ENCODE measurements around the gene SPSB2. TPM values are rescaled to one million over a fixed set of nuclear protein-coding genes. Genes with fewer than 3 reads are reported as not detected.

The SPSB2 gene
- total RNA-seq, 2 donors from 2014 or later, result 6.7 to 8.7 TPM

DNA sequence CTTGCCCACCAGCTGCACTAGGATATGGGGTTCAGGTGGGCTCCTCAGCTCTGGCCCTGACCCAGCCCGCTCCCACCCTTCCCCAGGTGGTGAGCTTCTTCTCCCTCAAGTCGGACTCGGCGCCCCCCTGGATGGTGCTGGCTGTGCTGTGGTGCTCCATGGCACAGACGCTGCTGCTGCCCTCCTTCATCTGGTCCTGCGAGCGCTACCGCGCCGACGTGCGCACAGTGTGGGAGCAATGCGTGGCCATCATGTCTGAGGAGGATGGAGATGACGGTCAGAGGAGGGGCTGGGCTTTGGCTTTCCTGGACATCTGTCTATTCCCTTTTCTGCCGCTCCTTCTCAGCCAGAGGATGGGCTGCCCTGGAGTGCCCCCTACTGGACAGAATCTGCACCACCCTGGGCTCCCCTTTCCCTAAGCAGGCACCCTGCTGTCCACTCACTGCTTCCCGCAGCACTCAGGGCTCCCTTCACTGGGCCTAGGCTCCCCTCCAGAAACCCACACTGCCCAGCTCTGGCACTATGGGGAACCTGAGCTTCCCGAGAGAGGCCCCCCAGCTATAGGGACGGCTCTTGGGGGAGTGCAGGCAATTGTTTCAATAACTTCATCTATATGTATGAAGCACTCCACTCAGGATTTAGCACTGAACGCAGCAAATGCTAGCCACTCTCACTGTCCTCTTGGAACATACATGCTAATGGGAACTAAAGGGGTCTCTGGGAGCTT, 47.5 kb downstream of the SPSB2 start:
- ATAC-seq (peak; percentile 74), DNase-seq (peak; percentile 65 to 80 (median 66))
- H3K27ac Mint-ChIP-seq, result no peak overlapping the region
- H3K27me3 Mint-ChIP-seq, result peaks cover 38% of the 10 kb centered on the region
- H3K4me3 Mint-ChIP-seq, result no peak overlapping the region
- H3K9me3 ChIP-seq (ENCODE audit: control insufficient read depth, low read length, poor library complexity, severe bottlenecking), result no peaks in the 10 kb centered on the region
- H3K36me3 Mint-ChIP-seq (ENCODE audit: low read depth), result peaks cover 7% of the 10 kb centered on the region
- H3K4me1 Mint-ChIP-seq, result peaks cover 33% of the 10 kb centered on the region

DNA sequence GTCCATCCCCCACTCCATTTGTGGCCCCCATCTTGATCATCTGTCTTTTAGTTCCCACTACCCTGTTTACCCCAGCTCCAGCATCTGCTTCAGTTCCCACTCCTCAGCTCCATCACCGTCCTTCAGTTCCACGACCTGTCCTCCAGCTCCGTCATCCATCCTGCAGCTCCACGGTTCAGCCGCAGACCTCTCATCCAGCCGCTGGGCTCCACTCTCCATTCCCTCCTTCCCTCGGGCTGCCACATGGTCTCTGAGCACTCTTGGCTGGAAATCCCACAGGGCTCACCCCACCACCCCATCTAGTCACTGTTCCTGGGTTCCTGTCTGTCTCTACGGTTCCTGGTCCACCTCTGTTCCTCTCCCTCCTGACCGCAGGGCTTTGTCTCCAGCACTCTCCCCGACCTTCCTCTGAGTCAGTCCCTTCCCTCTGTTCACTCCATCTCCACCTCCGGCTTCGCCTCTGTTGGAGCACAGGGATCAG, 48.2 kb downstream of the SPSB2 start:
- H3K27ac Mint-ChIP-seq, result no peak overlapping the region
- H3K9me3 ChIP-seq (ENCODE audit: control insufficient read depth, low read length, poor library complexity, severe bottlenecking), result no peaks in the 10 kb centered on the region
- H3K27me3 Mint-ChIP-seq, result peaks cover 38% of the 10 kb centered on the region
- DNase-seq (no peak), ATAC-seq (no peak)
- peaks cover 7% of the 10 kb centered on the region for H3K36me3 Mint-ChIP-seq (ENCODE audit: low read depth)
- no peak overlapping the region for H3K4me3 Mint-ChIP-seq
- peaks cover 36% of the 10 kb centered on the region for H3K4me1 Mint-ChIP-seq

DNA sequence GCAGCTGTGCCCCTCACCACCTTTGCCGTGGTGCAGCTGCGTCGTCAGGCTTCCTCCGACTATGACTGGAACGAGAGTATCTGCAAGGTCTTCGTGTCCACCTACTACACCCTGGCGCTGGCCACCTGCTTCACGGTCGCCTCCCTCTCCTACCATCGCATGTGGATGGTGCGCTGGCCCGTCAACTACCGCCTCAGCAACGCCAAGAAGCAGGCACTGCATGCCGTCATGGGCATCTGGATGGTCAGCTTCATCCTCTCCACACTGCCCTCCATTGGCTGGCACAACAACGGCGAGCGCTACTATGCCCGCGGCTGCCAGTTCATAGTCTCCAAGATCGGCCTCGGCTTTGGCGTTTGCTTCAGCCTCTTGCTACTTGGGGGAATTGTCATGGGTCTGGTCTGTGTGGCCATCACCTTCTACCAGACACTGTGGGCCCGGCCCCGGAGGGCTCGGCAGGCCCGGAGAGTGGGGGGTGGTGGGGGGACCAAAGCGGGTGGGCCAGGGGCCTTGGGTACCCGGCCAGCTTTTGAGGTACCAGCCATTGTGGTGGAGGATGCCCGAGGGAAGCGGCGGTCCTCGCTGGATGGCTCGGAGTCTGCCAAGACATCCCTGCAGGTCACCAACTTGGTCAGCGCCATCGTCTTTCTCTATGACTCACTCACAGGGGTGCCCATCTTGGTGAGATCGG, 48.9 kb downstream of the SPSB2 start:
- Mint-ChIP-seq H3K27me3 (peaks cover 35% of the 10 kb centered on the region), H3K36me3 (ENCODE audit: low read depth) (peaks cover 10% of the 10 kb centered on the region), H3K27ac (no peak overlapping the region), H3K4me3 (no peak overlapping the region), H3K4me1 (peaks cover 36% of the 10 kb centered on the region)
- ATAC-seq (no peak), DNase-seq (no peak)
- no peaks in the 10 kb centered on the region for H3K9me3 ChIP-seq (ENCODE audit: control insufficient read depth, low read length, poor library complexity, severe bottlenecking)

DNA sequence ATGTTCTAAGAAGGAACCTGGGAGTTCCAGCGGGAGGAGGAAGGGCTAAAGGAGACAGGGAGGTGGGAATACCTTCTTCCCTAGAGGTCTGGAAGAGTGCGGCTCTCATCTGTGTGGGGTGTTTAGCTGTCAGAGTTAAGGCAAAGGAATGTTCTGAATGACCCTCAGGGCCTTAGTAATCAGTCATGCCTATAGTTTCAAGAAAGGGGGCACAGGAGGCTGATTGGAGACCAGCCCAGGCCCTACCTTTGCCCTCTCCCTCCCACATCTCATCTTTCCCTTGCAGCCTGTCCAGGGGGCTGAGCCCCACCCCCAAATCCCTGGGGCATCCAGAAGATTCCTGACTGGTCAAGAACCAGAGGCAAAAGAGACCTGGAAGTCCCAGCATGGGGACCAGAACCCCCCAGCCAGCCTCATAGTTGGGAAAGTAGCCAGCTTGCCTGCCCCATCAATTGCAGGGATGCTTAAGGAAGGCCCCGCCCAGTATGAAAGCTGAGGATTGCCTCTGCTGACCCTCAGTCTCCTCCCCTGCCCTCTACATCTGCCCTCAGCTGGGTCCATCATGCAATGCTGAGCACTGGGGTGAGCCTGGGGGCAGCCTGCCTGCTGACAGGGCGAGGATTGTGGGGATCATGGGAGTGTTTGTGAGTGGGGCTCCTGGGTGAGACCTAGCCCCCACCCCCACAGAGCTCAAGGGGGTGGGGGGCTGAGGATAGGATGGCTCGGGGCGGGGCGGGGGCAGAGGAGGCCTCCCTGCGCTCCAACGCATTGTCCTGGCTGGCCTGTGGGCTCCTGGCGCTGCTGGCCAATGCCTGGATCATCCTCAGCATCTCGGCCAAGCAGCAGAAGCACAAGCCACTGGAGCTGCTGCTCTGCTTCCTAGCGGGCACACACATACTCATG, 49.7 kb downstream of the SPSB2 start:
- H3K9me3 ChIP-seq (ENCODE audit: control insufficient read depth, low read length, poor library complexity, severe bottlenecking), result no peaks in the 10 kb centered on the region
- ATAC-seq (no peak), DNase-seq (no peak)
- Mint-ChIP-seq H3K27ac (no peak overlapping the region), H3K36me3 (ENCODE audit: low read depth) (peaks cover 11% of the 10 kb centered on the region), H3K4me3 (no peak overlapping the region), H3K4me1 (peaks cover 32% of the 10 kb centered on the region), H3K27me3 (peaks cover 31% of the 10 kb centered on the region)

DNA sequence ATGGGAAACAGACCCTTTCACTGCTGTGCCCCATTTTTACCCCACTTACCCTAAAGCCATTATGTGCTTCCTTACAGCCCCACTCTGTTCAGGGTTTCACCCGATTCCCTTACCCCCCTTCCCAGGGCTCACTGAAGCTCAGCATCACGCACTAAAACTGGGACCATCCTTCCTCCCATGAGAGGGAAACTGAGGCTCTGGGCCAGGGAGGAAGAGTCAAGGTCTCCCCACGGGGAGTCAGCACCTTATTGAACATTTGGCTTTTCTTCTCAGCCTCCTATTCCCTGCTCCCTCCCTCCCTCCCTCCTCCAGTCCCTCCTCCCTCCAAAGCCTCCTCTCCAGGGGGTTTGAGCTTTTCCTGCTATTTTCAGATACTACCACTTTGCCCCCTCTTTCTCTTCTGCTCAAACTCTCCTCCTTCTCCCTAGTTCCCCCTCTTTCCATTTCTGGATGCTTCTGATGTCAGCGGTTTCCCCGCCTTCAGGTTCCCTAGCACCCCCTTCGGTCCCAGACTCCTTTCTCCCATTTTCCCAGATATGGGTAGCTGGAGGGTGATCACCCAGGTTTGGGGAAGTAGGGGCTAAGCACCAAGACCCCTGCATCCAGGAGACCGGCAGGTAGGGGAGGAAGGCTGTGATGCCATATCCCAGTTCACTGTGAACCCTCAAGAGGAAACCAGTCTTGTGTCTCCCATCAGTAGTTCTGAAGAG, 50.5 kb downstream of the SPSB2 start:
- peaks cover 29% of the 10 kb centered on the region for H3K4me1 Mint-ChIP-seq
- no peaks in the 10 kb centered on the region for H3K9me3 ChIP-seq (ENCODE audit: control insufficient read depth, low read length, poor library complexity, severe bottlenecking)
- no peak for DNase-seq
- H3K4me3 Mint-ChIP-seq, result peak overlapping the region; percentile 83
- ATAC-seq, result no peak
- H3K27me3 Mint-ChIP-seq, result peaks cover 31% of the 10 kb centered on the region
- no peak overlapping the region for H3K27ac Mint-ChIP-seq
- peaks cover 16% of the 10 kb centered on the region for H3K36me3 Mint-ChIP-seq (ENCODE audit: low read depth)

DNA sequence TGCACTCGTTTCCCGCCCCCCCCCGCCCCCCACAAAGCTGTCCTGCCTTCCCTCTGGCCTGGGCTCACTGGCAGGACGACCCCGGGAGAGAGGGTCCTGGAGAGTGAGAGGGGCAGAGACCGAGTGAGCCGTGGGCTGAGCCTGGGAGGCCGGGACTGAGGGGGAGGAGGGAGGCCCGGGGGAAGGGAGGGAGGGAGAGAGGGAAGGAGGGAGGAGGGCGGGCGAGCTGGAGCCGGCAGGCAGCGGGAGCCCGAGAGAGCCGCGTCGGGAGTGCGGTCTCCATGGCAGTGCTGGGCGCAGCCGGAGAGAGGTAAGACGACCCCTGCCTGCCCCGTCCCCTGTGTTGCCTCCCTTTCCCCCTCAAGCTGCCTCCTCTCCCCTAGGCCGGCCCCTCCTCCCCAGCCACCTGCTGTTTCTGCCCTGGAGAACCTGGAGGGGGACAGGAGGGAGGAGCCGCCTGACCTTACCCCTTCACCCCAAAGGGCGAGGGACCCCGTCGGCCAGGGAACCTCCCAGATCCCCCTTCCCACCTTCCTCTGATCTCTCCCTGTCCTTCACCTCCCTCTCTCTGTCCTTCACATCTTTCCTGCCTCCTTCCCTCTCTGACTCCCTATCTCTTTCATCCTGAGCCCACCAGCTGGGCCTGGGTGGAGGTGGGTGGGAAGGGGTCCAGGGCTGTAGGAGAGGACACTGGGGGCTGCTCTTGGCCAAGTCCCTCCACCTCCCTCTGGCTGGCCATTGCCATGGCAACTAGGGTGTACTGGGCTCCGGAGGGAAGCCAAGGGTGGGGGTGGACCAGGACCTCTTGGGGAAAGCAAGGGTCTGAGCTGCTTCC, 51.3 kb downstream of the SPSB2 start, which contains the start of gene GPR162:
Gene GPR162, plus strand, starts transcription at position 231 of the 835 bp plus-strand sequence. CDS start 2,078 bp downstream, outside the sequence.
- Mint-ChIP-seq H3K27ac (no peak within 1 kb of the TSS), H3K4me3 (peak within 1 kb of the TSS; percentile 83), H3K4me1 (peaks cover 24% of the 10 kb centered on the region), H3K27me3 (peaks cover 23% of the 10 kb centered on the region), H3K36me3 (ENCODE audit: low read depth) (peaks cover 14% of the 10 kb centered on the region)
- no peaks in the 10 kb centered on the region for H3K9me3 ChIP-seq (ENCODE audit: control insufficient read depth, low read length, poor library complexity, severe bottlenecking)
- DNase-seq, result no peak
- ATAC-seq, result no peak

Other genes starting within 250 kb of the SPSB2 start
- gene LPAR5, start 237.3 kb downstream of the SPSB2 start, total RNA-seq, result 1 to 10 TPM; 2.9 to 8.1 TPM
- gene ACRBP, start 225.9 kb downstream of the SPSB2 start, total RNA-seq, result 10 to 100 TPM in 1 of 2 donors, 1 to 10 TPM in 1; 3.4 to 90.0 TPM
- gene ING4, start 210.2 kb downstream of the SPSB2 start, total RNA-seq, result 10 to 100 TPM; 28.1 to 29.3 TPM
- gene ZNF384, start 183.9 kb downstream of the SPSB2 start, total RNA-seq, result 10 to 100 TPM; 62.9 to 66.3 TPM
- 1 to 10 TPM; 1.3 to 1.9 TPM for gene PIANP, start 172.5 kb downstream of the SPSB2 start, total RNA-seq
- gene COPS7A, start 149.3 kb downstream of the SPSB2 start, total RNA-seq, result 10 to 100 TPM; 13.9 to 17.9 TPM
- gene MLF2, start 120.2 kb downstream of the SPSB2 start, total RNA-seq, result 100 to 1,000 TPM; 104 to 108 TPM
- gene PTMS, start 106.9 kb downstream of the SPSB2 start, total RNA-seq, result 10 to 100 TPM in 1 of 2 donors, 1 to 10 TPM in 1; 7.0 to 12.0 TPM
- gene LAG3, start 100.8 kb downstream of the SPSB2 start, total RNA-seq, result 1 to 10 TPM; 3.8 to 4.6 TPM
- 100 to 1,000 TPM; 187 to 205 TPM for gene CD4, start 83.8 kb downstream of the SPSB2 start, total RNA-seq
- gene GPR162, start 51.5 kb downstream of the SPSB2 start, total RNA-seq, result under 1 TPM in 1 of 2 donors, not detected in 1; 0.63 TPM
- 1 to 10 TPM in 1 of 2 donors, under 1 TPM in 1; 0.97 to 1.3 TPM for gene P3H3, start 44.9 kb downstream of the SPSB2 start, total RNA-seq
- gene GNB3, start 32.4 kb downstream of the SPSB2 start, total RNA-seq, result under 1 TPM; 0.26 to 0.45 TPM
- gene CDCA3, start 22.0 kb downstream of the SPSB2 start, total RNA-seq, result under 1 TPM; 0.65 to 0.87 TPM
- 10 to 100 TPM; 65.7 to 76.1 TPM for gene USP5, start 21.2 kb downstream of the SPSB2 start, total RNA-seq
- gene TPI1, start 5.8 kb downstream of the SPSB2 start, total RNA-seq, result 100 to 1,000 TPM; 140 to 144 TPM
- gene LRRC23, start 31.5 kb upstream of the SPSB2 start, total RNA-seq, result 10 to 100 TPM in 1 of 2 donors, 1 to 10 TPM in 1; 7.3 to 13.4 TPM
- 10 to 100 TPM; 80.2 to 80.7 TPM for gene ENO2, start 41.3 kb upstream of the SPSB2 start, total RNA-seq
- gene ATN1, start 54.7 kb upstream of the SPSB2 start, total RNA-seq, result 10 to 100 TPM; 24.1 to 28.9 TPM
- not detected for gene RNU7-1, start 70.5 kb upstream of the SPSB2 start, total RNA-seq
- 100 to 1,000 TPM; 192 to 226 TPM for gene C12orf57, start 70.7 kb upstream of the SPSB2 start, total RNA-seq
- 100 to 1,000 TPM; 115 to 177 TPM for gene PTPN6, start 78.1 kb upstream of the SPSB2 start, total RNA-seq
- 100 to 1,000 TPM; 145 to 150 TPM for gene PHB2, start 97.4 kb upstream of the SPSB2 start, total RNA-seq
- 10 to 100 TPM; 36.2 to 36.9 TPM for gene EMG1, start 97.6 kb upstream of the SPSB2 start, total RNA-seq
- 10 to 100 TPM; 34.3 to 45.2 TPM for gene LPCAT3, start 145.2 kb upstream of the SPSB2 start, total RNA-seq
- gene C1S, start 187.4 kb upstream of the SPSB2 start, total RNA-seq, result 1 to 10 TPM; 2.9 to 3.0 TPM
- gene C1R, start 219.1 kb upstream of the SPSB2 start, total RNA-seq, result 1 to 10 TPM; 3.4 to 7.2 TPM
- 10 to 100 TPM; 21.4 to 27.2 TPM for gene C1RL, start 235.9 kb upstream of the SPSB2 start, total RNA-seq